Uterus (tissue), 4 donors: ENCODE results near the gene KCNJ16. TPM values are rescaled to one million over a fixed set of nuclear protein-coding genes. Genes with fewer than 3 reads are reported as not detected.

Source experiments
- DNase-seq, 2 donors: peaks; one replicate each; pipeline ENCODE4 v3.0.0-alpha.2; 2019 to 2020
- H3K27ac ChIP-seq, 2 donors: fragments of 200-600 bp; sonication (generic); 1 replicate in 1 of 2; 2 replicates in 1 of 2; pipeline ENCODE4 v1.5.1; 2016 to 2018
- H3K27me3 ChIP-seq, 2 donors: fragments of 200-600 bp; sonication (generic); one replicate each; pipeline ENCODE4 v1.5.1; 2018 to 2019; ENCODE audit warnings: control low read depth in 1 of 2
- H3K36me3 ChIP-seq, 2 donors: fragments of 200-600 bp; sonication (generic); one replicate each; pipeline ENCODE4 v1.5.1; 2019; ENCODE audit warnings: control low read depth in 1 of 2
- H3K4me1 ChIP-seq, 2 donors: fragments of 200-600 bp; sonication (generic); one replicate each; pipeline ENCODE4 v1.5.1; 2018 to 2019; ENCODE audit warnings: control low read depth in 1 of 2
- H3K4me3 ChIP-seq, 2 donors: fragments of 200-600 bp; sonication (generic); 1 replicate in 1 of 2; 2 replicates in 1 of 2; pipeline ENCODE4 v1.5.1; 2018 to 2019; ENCODE audit warnings: mild to moderate bottlenecking in 1 of 2
- H3K9me3 ChIP-seq, 2 donors: fragments of 200-600 bp; sonication (generic); one replicate each; pipeline ENCODE4 v1.5.1; 2019; ENCODE audit warnings: control low read depth in 1 of 2
- CTCF ChIP-seq, 4 experiments: fragments of 200-600 bp in 2 of 4; fragments of 450-650 bp in 2 of 4; sonication (generic) in 2 of 4; IDR thresholded peaks; one replicate each; pipeline ENCODE4 v1.5.1; 2016 to 2019; ENCODE audit warnings: antibody characterized with exemption in 4 of 4, mild to moderate bottlenecking in 2 of 4, moderate library complexity in 1 of 4
- POLR2A ChIP-seq, 2 donors: fragments of 450-650 bp; IDR thresholded peaks; one replicate each; pipeline ENCODE4 v1.6.1; 2016; ENCODE audit warnings: antibody characterized with exemption in 2 of 2, mild to moderate bottlenecking in 1 of 2, moderate library complexity in 1 of 2
- intact Hi-C: fragments of 100-400 bp; cut with DNase I; formaldehyde crosslinking; loops from one replicate; pipeline ENCODE4 v1.15.1; 2023; ENCODE audit warnings: low total_unique reads
- total RNA-seq, 4 donors: library from RNA; depleted of rRNA in 3 of 4; stranded (reverse); fragments of >200 nt in 3 of 4; gene quantifications; one replicate each; pipeline versions ENCODE4 v1.1.0 to v1.2.4, GENCODE V29; 2014 to 2023
- donor health status: DM: yes; HTN: yes; CAD: no.

KCNJ16 gene
- total RNA-seq, 4 donors from 2014 or later, result 2.4 TPM; not detected in 2

- no peak overlapping the region for H3K27ac ChIP-seq
- intact Hi-C loops, result no loop called here
- no peaks in the 10 kb centered on the region for H3K36me3 ChIP-seq
- H3K4me3 ChIP-seq, result no peak overlapping the region
- TF ChIP-seq CTCF (IDR thresholded peaks at IDR 0.05) (no peak), POLR2A (IDR thresholded peaks at IDR 0.05) (no peak)
- DNase-seq, result no peak
- no peaks in the 10 kb centered on the region for H3K27me3 ChIP-seq
- H3K4me1 ChIP-seq, result no peaks in the 10 kb centered on the region
- no peaks in the 10 kb centered on the region for H3K9me3 ChIP-seq
Measured at GRCh38 chr17:70096861-70097260, 21.8 kb downstream of the KCNJ16 start.

- Histone ChIP-seq H3K4me1 (no peaks in the 10 kb centered on the region), H3K4me3 (no peak overlapping the region), H3K27me3 (no peaks in the 10 kb centered on the region), H3K9me3 (no peaks in the 10 kb centered on the region), H3K27ac (no peak overlapping the region), H3K36me3 (no peaks in the 10 kb centered on the region)
- TF ChIP-seq CTCF (IDR thresholded peaks at IDR 0.05) (no peak), POLR2A (IDR thresholded peaks at IDR 0.05) (no peak)
- intact Hi-C loops, result no loop called here
- DNase-seq, result no peak
Measured at GRCh38 chr17:70098030-70098429, 23.0 kb downstream of the KCNJ16 start.

GRCh38 chr17:70099294-70099693 lies 24.3 kb downstream of the KCNJ16 start:
- no peak overlapping the region for H3K4me3 ChIP-seq
- H3K27ac ChIP-seq, result no peak overlapping the region
- H3K4me1 ChIP-seq, result no peaks in the 10 kb centered on the region
- no peaks in the 10 kb centered on the region for H3K27me3 ChIP-seq
- DNase-seq, result no peak
- no peaks in the 10 kb centered on the region for H3K9me3 ChIP-seq
- intact Hi-C loops, result no loop called here
- TF ChIP-seq CTCF (IDR thresholded peaks at IDR 0.05) (no peak), POLR2A (IDR thresholded peaks at IDR 0.05) (no peak)
- H3K36me3 ChIP-seq, result no peaks in the 10 kb centered on the region

- H3K27me3 ChIP-seq, result no peaks in the 10 kb centered on the region
- H3K4me3 ChIP-seq, result no peak overlapping the region
- H3K36me3 ChIP-seq, result no peaks in the 10 kb centered on the region
- H3K4me1 ChIP-seq, result no peaks in the 10 kb centered on the region
- no peaks in the 10 kb centered on the region for H3K9me3 ChIP-seq
- DNase-seq, result no peak
- TF ChIP-seq CTCF (IDR thresholded peaks at IDR 0.05), result no peak
- no peak for TF ChIP-seq POLR2A (IDR thresholded peaks at IDR 0.05)
- intact Hi-C loops, result no loop called here
- H3K27ac ChIP-seq, result no peak overlapping the region
Measured at GRCh38 chr17:70099884-70100283, 24.9 kb downstream of the KCNJ16 start.

GRCh38 chr17:70100983-70101382 lies 26.0 kb downstream of the KCNJ16 start:
- H3K36me3 ChIP-seq, result no peaks in the 10 kb centered on the region
- H3K4me3 ChIP-seq, result no peak overlapping the region
- H3K9me3 ChIP-seq, result no peaks in the 10 kb centered on the region
- H3K27me3 ChIP-seq, result no peaks in the 10 kb centered on the region
- intact Hi-C loops, result no loop called here
- no peak for TF ChIP-seq CTCF (IDR thresholded peaks at IDR 0.05)
- no peak for TF ChIP-seq POLR2A (IDR thresholded peaks at IDR 0.05)
- DNase-seq, result no peak
- H3K4me1 ChIP-seq, result no peaks in the 10 kb centered on the region
- no peak overlapping the region for H3K27ac ChIP-seq
